MM.1S (cell line): ENCODE measurements around the gene OR2AG2.

ENCODE experiments used
- DNase-seq: peaks from one replicate; pipeline ENCODE4 v3.0.0-alpha.2; 2015
- H2AFZ ChIP-seq: fragments of 300-600 bp; sonication (generic); 2 replicates; pipeline ENCODE4 v1.6.0; 2016; ENCODE audit warnings: antibody characterized with exemption, low read length
- H3F3A ChIP-seq: fragments of 300-600 bp; sonication (generic); 2 replicates; pipeline ENCODE4 v1.6.1; 2016; ENCODE audit warnings: mild to moderate bottlenecking, antibody characterized with exemption, low read length, moderate library complexity, mixed read lengths; ENCODE audit not compliant: insufficient read depth
- H3K27ac ChIP-seq: fragments of 300-600 bp; sonication (generic); 2 replicates; pipeline ENCODE4 v1.5.1; 2016; ENCODE audit warnings: mild to moderate bottlenecking, low read length
- H3K27me3 ChIP-seq: fragments of 300-600 bp; sonication (generic); replicated peaks from 2 replicates; pipeline ENCODE4 v1.6.0; 2016; ENCODE audit warnings: low read length; ENCODE audit not compliant: insufficient read depth
- H3K36me3 ChIP-seq: fragments of 300-600 bp; sonication (generic); replicated peaks from 2 replicates; pipeline ENCODE4 v1.6.1; 2016; ENCODE audit warnings: mild to moderate bottlenecking, low read length, mixed read lengths; ENCODE audit not compliant: insufficient read depth
- H3K4me1 ChIP-seq: fragments of 300-600 bp; sonication (generic); 2 replicates; pipeline ENCODE4 v1.6.1; 2016; ENCODE audit warnings: low read length, mixed read lengths
- H3K4me2 ChIP-seq: fragments of 300-600 bp; sonication (generic); 2 replicates; pipeline ENCODE4 v1.6.0; 2016; ENCODE audit warnings: low read depth, low read length
- H3K4me3 ChIP-seq: fragments of 300-600 bp; sonication (generic); 2 replicates; pipeline ENCODE4 v1.5.1; 2016; ENCODE audit warnings: low read length, mixed read lengths
- H3K79me2 ChIP-seq: fragments of 300-600 bp; sonication (generic); 2 replicates; pipeline ENCODE4 v1.6.1; 2016; ENCODE audit warnings: mixed run types, low read length, mixed read lengths
- H3K9ac ChIP-seq: fragments of 300-600 bp; sonication (generic); 2 replicates; pipeline ENCODE4 v1.6.1; 2016; ENCODE audit warnings: low read length, mixed read lengths
- H3K9me2 ChIP-seq: fragments of 300-600 bp; sonication (generic); replicated peaks from 2 replicates; pipeline ENCODE4 v1.6.1; 2016; ENCODE audit warnings: mild to moderate bottlenecking, low read length, mixed read lengths; ENCODE audit not compliant: insufficient read depth
- H3K9me3 ChIP-seq: fragments of 300-600 bp; sonication (generic); replicated peaks from 2 replicates; pipeline ENCODE4 v1.6.1; 2016; ENCODE audit warnings: mild to moderate bottlenecking, low read length, mixed read lengths; ENCODE audit not compliant: insufficient read depth
- H4K20me1 ChIP-seq: fragments of 300-600 bp; sonication (generic); 2 replicates; pipeline ENCODE4 v1.6.1; 2016; ENCODE audit warnings: mild to moderate bottlenecking, low read length, moderate library complexity, mixed read lengths; ENCODE audit not compliant: insufficient read depth
- CTCF ChIP-seq: fragments of 300-600 bp; sonication (generic); IDR thresholded peaks from 2 replicates; pipeline ENCODE4 v1.5.1; 2016; ENCODE audit warnings: antibody characterized with exemption, low read length, mixed read lengths
- EZH2 ChIP-seq: fragments of 300-600 bp; sonication (generic); optimal IDR thresholded peaks from 2 replicates; pipeline ENCODE3; 2017; ENCODE audit warnings: low read depth, mild to moderate bottlenecking, antibody characterized with exemption, low read length, mixed read lengths
- EZH2phosphoT487 ChIP-seq: fragments of 300-600 bp; sonication (generic); IDR thresholded peaks from 2 replicates; pipeline ENCODE4 v1.6.1; 2018; ENCODE audit warnings: antibody characterized with exemption, low read length

Gene OR2AG2

GRCh38 chr11:6755303-6755952 is 16.3 kb downstream of the OR2AG2 start:
- no peak overlapping the region for H3K9ac ChIP-seq
- no peak overlapping the region for H2AFZ ChIP-seq
- H4K20me1 ChIP-seq: no peaks in the 10 kb centered on the region
- no peaks in the 10 kb centered on the region for H3K79me2 ChIP-seq
- TF ChIP-seq EZH2: no peak
- TF ChIP-seq CTCF: peak; percentile 92
- H3K9me3 ChIP-seq: no peaks in the 10 kb centered on the region
- H3K4me2 ChIP-seq: no peak overlapping the region
- DNase-seq: peak; percentile 38
- no peaks in the 10 kb centered on the region for H3K36me3 ChIP-seq
- no peaks in the 10 kb centered on the region for H3F3A ChIP-seq
- no peak overlapping the region for H3K27ac ChIP-seq
- H3K9me2 ChIP-seq: no peaks in the 10 kb centered on the region
- no peaks in the 10 kb centered on the region for H3K27me3 ChIP-seq
- H3K4me3 ChIP-seq: no peak overlapping the region
- H3K4me1 ChIP-seq: no peaks in the 10 kb centered on the region

- no peaks in the 10 kb centered on the region for H4K20me1 ChIP-seq
- H3K9me2 ChIP-seq: no peaks in the 10 kb centered on the region
- peaks cover 35% of the 10 kb centered on the region for H3K79me2 ChIP-seq
- H3K9ac ChIP-seq: peak overlapping the region; percentile 14; the same call in 1 of the 2 replicates
- peak overlapping the region; percentile 73 for H3K27ac ChIP-seq
- H3K4me3 ChIP-seq: peak overlapping the region; percentile 64; the same call in 1 of the 2 replicates
- peak overlapping the region; percentile 58 for H2AFZ ChIP-seq
- peaks cover 18% of the 10 kb centered on the region for H3F3A ChIP-seq
- peak overlapping the region; percentile 60 for H3K4me2 ChIP-seq
- H3K36me3 ChIP-seq: no peaks in the 10 kb centered on the region
- DNase-seq: no peak
- H3K27me3 ChIP-seq: no peaks in the 10 kb centered on the region
- peaks cover 22% of the 10 kb centered on the region for H3K4me1 ChIP-seq
- no peaks in the 10 kb centered on the region for H3K9me3 ChIP-seq
- no peak for TF ChIP-seq CTCF
- TF ChIP-seq EZH2: no peak
- TF ChIP-seq EZH2phosphoT487: no peak
Measured at GRCh38 chr11:6747097-6747668, 24.6 kb downstream of the OR2AG2 start.

DNA sequence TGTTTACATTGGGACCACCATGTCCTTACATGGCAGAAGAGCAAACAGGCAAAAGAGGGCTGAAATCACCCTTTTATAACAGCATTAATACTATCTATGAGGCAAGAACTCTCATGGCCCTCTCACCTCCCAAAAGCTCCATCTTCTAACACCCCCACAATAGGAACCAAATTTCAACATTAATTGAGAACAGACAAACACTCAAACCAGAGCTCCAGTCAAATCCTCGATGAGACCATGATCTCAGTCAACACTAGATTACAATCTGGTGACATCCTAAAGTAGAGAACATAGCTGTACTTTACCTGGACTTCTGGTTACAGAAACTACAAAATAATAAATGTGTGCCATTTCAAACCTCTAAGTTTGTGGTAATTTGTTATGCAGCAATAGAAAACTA is 25.1 kb downstream of the OR2AG2 start:
- no peak for DNase-seq
- Histone ChIP-seq H3K27me3 (no peaks in the 10 kb centered on the region), H2AFZ (peak overlapping the region; percentile 58), H3F3A (peaks cover 18% of the 10 kb centered on the region), H3K4me1 (peaks cover 22% of the 10 kb centered on the region), H3K4me3 (peak overlapping the region; percentile 64), H3K79me2 (peaks cover 41% of the 10 kb centered on the region), H3K9me2 (no peaks in the 10 kb centered on the region), H3K4me2 (peak overlapping the region; percentile 60), H3K9ac (peak overlapping the region; percentile 54; the same call in 1 of the 2 replicates), H3K9me3 (no peaks in the 10 kb centered on the region), H3K27ac (peak overlapping the region; percentile 73), H3K36me3 (no peaks in the 10 kb centered on the region), H4K20me1 (no peaks in the 10 kb centered on the region)
- no peak for TF ChIP-seq EZH2
- no peak for TF ChIP-seq EZH2phosphoT487
- no peak for TF ChIP-seq CTCF
